HG03575 (cell line): ENCODE data around the gene LRP10.
"Not testable (repeated sequence)": the region's sequence is repeated elsewhere in the genome, so short reads cannot be mapped to it uniquely, and the experiment has no call there.

Experiments
- ATAC-seq: cut with Tn5 transposase; IDR thresholded peaks from one replicate; pipeline ENCODE4 v1.9.1; 2021; ENCODE audit not compliant: unreplicated experiment, insufficient number of reproducible peaks, low FRiP score; ENCODE audit errors: extremely low read depth

LRP10 gene, protein sequence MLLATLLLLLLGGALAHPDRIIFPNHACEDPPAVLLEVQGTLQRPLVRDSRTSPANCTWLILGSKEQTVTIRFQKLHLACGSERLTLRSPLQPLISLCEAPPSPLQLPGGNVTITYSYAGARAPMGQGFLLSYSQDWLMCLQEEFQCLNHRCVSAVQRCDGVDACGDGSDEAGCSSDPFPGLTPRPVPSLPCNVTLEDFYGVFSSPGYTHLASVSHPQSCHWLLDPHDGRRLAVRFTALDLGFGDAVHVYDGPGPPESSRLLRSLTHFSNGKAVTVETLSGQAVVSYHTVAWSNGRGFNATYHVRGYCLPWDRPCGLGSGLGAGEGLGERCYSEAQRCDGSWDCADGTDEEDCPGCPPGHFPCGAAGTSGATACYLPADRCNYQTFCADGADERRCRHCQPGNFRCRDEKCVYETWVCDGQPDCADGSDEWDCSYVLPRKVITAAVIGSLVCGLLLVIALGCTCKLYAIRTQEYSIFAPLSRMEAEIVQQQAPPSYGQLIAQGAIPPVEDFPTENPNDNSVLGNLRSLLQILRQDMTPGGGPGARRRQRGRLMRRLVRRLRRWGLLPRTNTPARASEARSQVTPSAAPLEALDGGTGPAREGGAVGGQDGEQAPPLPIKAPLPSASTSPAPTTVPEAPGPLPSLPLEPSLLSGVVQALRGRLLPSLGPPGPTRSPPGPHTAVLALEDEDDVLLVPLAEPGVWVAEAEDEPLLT

DNA sequence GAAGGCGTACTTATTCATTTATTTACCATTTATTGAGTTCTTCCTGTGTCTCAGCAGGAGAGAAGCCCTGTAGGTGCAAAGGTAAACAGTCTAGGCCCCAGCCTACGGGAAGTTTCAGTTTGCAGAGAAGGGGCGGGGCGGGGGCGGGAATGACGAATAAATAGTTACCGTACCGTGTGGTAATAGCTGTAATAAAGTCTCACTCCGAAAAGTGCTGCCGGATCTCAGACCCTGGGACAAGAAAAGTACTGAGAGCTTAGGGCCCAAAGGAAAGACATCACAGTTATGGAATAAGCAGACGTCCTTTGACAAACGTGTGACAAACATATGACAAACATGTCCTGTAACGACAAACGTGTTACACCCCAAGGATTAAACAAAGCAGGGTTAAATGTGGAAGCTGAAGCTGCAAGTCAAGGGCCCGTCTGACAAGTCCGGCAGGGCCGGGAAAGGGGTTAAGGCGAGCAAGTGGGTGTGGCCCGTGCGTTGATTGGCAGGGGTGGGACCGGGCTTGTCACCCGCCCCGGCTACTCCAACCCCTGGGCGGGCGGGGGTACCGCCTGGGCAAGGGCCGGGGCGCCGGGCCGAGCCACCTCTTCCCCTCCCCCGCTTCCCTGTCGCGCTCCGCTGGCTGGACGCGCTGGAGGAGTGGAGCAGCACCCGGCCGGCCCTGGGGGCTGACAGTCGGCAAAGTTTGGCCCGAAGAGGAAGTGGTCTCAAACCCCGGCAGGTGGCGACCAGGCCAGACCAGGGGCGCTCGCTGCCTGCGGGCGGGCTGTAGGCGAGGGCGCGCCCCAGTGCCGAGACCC lies at the start of gene LRP10:
Gene LRP10, plus strand, starts transcription at position 517 of the 809 bp plus-strand sequence. CDS start 564 bp downstream, outside the sequence.
- peak; percentile 35 for ATAC-seq

DNA sequence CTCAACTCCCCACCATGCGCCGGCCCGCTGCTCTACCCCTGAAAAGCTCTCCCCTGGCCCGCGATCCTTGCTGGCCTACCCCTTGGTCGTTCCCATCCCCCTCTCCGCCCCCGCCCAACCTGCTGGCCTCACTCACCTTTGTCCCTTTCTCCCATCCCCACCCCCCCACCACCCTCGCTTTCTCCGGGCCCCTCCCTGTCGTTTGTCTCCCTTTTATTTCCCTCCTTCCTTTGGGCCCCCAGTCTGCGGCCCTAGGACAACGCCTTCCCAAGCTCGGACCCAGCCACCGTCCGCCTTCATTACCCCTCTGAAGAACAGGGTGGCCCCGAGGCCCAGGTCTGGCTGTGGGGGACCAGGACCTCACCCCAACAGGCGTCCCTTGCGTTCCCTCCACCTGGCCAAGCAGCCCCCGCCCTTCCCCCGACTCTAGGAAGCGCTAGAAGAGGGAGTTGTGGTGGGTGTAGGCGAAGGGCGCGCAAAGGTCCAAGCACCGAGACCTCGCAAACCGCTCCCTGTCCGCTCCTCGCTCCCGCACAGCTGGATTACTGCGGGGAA lies 49.4 kb upstream of the LRP10 start:
- ATAC-seq = no peak

DNA sequence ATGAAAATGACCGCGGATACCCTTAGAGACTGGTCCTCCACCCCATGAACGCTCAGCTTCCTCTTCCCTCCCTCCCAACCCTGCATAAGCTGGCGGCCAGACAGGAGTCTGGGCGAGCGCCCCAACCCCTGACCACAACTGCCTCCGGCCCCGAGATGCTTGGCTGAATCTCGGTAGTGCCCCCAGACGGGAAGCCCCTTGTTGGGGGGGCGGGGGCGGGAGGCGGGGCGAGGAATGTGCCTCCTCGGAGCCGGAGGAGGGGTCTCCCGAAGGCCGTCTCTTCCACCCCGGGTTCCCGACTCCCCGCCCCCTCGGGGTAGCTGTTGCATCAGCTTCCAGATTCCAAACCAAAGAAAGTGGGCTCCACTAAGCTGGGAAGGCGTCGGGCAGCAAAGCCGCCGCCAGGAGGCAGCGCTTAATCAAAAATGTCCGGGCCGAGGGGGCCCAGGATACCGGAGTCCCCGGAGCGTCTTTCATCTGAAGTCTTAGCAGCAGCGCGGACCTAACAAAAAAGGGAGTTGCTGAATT lies 48.9 kb upstream of the LRP10 start:
- ATAC-seq = no peak

DNA sequence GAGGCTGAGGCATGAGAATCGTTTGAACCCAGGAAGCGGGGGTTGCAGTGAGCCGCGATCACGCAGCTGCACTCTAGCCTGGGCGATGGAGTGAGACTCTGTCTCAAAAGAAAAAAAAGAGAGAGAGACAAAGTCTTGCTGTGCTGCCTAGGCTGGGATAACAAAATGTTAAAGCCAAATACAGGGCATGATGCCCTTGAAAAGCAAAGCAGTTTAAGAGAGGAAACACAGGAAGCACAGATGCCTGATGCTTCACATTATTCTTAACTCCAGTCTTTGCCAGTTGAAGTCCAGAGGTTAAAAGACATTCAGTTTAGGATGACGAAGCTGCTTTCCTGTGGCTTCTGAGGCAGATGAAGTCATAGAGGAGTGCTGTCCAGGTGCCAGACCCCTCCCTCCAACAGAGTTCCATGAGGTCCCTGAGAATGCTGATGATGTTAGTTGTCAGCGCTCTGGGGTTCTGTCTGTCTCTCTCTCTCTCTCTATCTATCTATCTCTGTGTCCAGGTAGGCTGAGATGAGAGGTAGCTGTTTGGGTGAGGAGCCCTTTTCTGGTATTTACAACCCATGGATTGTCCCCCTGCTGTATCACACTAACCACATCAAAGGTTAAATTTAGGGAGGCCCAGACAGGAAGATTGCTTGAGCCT lies 46.7 kb upstream of the LRP10 start:
- ATAC-seq = no peak

DNA sequence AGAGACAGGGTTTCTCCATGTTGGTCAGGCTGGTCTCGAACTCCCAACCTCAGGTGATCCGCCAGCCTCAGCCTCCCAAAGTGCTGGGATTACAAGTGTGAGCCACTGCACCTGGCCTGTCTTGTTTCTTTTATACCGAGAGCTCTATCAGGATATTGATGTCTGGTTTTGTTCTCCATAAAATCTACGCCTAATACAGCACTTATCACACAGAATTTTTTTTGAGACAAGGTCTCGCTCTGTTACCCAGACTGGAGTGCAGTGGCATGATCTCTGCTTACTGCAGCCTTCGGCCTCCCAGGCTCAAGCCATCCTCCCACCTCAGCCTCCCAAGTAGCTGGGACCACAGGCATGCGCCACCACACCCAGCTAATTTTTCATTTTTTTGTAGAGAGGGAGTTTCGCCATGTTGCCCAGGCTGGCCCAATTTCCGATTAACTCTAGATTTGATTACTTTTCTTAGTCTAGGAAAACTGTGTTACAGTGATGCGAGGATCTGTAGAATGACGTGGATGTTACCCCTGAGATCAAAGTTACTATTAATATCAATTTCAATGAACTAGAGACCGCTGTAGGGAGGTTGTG lies 42.4 kb upstream of the LRP10 start:
- not testable (repeated sequence) for ATAC-seq

DNA sequence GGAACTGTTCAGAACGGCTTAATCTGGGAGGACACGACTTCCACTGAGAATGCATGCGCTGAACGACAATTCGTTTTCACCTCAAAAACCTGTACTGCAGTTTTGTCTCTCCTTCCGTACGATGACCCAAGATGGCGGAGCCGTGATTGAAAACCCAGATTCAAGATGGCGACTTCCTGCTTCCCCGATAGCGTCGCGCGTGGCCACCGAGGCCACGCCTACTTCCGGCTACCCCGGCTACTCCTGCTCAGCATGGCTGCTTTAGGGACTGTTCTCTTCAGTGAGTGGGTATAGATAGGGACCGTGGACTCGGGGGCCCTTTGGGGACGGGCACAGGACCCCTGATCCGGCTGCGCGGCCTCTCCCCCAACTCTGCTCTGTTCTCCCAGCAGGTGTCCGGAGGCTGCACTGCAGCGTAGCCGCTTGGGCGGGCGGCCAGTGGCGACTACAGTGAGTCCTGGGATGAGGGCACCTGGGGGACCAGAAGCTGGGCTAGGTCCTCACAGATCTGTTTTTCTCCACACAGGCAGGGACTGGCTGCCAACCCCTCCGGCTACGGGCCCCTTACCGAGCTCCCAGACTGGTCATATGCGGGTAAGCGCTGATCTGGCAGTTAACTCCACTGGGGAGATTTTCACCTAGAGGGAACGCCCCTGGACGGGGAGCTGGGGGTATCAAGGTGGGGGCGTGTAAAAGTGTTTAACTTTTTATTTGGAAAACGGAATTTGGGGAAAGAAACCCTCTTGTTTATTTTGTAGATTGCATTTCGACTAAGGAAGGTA lies 41.7 kb upstream of the LRP10 start, which contains the start of gene MRPL52:
Gene MRPL52, plus strand, starts transcription at position 227 of the 782 bp plus-strand sequence. Its CDS starts 26 bp downstream, at position 253.
- no peak for ATAC-seq

DNA sequence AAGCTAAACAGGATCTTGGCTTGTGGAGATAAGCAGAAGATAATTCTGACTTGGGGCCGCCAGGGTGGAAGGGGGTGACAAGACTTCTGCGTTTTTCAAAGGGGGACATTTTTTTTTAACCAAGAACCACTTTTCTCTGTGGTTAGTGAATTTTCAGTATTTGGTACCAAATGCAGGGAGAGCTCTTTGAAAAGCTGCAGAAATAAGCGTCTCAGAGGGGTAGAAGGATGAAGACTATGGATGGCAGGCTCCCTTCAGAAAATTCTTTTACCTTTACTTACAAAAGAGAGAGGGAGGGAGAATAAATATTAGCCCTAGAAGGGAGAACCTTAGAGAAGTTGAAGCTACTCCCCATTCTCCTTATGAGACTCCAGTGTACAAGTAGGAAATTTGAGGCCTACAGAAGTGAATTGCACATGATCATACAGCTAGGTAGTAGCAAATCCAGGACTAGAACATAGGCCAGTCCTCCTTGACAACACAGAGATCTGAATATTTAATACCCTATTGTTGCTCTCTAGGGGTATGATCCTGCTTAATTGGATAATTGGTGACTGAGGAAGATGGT lies 41.0 kb upstream of the LRP10 start:
- no peak for ATAC-seq

DNA sequence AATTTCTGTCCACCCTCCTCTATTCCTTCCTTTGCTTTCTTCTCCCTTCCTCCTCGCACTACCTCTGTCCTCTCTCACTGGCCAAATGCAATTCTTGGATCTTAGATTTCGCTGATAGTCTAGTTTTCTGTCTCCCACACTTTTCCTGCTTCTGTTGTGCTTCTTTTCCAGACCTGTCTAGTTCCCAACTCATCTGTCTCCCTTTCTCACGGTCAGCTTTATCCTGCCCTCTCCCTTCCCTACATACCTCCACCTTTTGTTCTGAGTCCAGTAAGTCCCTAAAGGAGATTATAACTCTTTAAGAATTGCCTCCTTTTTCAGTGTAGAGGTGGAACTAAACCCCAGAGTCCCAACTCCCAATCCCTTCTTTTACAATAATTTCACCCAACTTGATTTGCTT lies 36.0 kb upstream of the LRP10 start:
- ATAC-seq = no peak

DNA sequence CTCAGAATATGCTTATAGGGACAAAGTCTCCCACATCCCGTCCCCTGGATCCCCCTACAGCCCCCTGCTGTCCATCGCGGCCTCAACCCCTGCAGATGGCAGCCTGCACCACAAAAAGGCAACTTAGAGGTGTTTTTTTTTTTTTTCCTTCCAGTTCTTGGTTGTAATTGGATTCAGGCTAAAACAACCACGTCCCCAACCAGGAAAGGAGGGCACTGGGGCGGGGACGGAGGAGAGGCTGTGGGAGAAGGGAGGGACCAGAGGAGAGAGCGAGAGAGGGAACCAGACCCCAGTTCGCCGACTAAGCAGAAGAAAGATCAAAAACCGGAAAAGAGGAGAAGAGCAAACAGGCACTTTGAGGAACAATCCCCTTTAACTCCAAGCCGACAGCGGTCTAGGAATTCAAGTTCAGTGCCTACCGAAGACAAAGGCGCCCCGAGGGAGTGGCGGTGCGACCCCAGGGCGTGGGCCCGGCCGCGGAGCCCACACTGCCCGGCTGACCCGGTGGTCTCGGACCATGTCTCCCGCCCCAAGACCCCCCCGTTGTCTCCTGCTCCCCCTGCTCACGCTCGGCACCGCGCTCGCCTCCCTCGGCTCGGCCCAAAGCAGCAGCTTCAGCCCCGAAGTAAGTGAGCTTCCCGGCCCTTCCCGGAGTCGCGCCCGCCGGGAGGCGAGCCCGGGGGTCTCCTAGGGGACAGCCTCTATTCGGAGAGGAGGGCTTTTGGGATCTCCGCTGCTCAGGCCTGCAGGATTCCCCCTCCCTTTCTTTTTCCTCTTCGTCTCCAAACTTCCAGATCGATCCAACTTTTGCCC lies 35.0 kb upstream of the LRP10 start, which contains the start of gene MMP14:
Gene MMP14, plus strand, starts transcription at position 285 of the 813 bp plus-strand sequence. Its CDS starts 233 bp downstream, at position 518.
- ATAC-seq = no peak

DNA sequence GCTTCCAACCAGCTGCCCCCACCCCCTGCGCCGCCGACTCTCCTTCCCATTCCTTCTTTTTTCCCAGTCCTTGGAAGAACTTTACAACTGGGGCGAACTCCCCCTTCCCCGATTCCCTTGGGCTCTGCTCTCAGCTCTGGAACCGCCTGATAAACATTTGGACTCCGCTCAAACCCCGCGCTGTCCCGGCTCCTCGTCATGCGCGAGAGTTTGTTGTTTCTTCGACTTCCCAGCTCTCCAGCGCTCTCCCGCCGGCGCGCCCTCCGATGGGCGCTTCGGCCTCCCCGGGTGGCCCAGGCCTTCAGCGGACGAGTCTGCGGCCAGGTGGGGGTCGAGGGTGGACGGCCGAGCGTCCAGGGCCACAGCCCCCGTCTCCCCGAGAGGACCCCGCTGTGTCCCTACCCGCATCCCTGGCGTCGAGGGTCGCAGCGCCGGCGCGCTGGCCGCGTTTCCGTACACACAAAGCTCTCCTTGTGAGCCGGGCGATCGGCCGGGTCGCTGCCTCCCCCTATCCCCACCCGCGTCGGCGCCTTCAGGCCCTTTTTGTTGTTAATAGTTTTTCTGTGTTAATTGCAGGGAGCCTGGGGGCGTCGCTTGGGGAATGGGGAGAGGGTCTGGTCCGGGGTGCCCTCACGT lies 34.3 kb upstream of the LRP10 start:
- ATAC-seq = no peak

DNA sequence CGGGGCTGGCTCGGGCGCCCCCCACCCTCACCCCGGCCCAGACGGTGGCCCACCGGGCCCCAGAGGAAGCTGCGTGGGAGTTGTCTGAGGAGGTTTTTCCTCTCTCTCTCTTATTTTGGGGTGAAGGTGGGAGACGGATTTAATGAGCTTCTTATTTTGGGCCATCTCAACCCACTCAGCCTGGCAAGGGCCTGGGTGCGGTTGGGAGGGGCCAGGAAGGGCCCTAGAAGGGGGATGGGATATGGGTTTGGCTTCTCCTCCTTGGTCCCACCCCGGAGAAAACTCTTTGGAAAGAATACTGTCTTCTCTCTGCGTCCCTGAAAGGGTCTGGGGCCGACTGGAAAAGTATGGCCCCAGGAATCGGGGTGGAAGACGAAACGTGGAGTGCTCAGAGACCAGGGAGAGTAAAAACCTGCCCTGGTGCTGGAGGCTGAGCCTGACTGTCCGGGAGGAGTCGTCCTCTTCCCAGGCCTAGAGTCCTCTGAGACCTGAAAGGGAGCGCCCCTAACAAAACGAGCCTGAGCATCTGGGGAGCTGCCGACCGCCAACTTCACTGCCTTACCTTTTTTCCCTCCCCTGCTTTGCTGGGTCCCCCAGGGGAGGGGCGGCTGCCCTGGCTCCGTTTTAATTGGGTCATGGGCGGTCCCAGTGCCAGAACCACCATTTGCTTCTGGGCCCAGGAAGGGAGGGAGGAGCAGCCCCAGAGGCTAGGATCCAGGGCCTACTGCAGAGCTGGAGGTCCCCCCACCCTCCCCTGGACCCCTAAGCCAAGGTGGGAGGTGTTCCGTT lies 33.6 kb upstream of the LRP10 start:
- ATAC-seq = no peak

DNA sequence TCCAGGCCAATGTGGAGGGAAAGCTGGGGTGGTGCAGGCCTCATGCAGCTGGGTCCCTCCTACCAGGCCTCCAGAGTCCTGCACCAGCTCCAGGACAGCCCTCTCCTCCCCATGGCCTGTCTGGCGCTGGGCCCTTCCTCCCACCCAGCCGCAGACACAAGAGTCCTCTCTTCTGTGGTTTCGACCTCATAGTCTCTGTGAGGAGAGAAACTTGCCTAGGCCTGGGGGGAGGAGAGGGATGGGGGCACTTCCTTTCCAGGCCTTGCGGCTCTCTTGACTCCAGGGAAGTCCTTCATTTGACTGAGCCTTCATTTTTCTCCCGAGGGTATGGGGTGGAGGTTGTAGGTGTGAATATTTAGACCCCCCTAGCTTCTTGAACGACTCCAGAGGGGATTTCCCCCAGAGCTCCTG lies 32.9 kb upstream of the LRP10 start:
- no peak for ATAC-seq

DNA sequence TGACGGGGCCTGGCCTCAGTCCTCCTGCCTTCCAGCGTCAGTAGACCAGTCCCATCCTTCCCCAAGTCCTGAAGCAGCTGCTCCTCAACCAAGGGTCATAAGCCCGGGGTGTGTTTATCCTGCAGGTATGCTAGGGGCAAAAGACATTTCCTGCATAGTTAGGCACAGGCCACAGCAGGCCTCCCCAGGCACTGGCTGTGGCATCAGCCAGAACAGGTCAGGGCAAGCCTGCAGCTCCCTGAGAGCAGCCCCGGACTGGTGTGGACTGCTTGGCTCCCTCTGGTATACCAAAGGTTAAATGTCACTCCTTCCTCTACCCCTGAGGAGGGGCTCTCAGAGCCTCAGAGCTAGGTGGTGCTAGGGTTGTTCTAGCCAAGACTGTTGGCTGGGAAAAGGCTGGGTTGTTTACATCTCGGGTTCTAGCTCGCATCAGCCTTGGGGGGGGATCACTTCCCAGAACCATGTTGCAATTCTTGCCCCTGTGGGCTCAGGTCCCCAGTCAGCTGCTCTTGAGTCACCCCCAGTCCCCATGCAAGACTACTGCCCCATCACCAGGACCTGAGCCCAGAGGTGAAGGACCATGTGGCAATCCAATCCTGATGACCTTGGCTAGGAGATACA lies 32.3 kb upstream of the LRP10 start:
- no peak for ATAC-seq

DNA sequence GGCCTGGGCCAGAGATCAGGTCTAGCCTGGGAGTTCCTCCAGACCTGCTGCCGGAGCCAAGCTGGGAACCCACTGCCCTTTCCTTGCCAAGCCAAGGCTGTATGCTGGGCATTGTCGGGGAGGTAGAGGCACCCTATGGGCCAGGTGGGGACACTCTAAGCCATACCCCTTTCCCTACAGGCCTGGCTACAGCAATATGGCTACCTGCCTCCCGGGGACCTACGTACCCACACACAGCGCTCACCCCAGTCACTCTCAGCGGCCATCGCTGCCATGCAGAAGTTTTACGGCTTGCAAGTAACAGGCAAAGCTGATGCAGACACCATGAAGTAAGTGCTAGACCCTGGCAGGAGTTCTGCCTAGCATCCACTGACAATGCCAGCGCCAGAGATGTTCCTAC lies 30.2 kb upstream of the LRP10 start:
- no peak for ATAC-seq

DNA sequence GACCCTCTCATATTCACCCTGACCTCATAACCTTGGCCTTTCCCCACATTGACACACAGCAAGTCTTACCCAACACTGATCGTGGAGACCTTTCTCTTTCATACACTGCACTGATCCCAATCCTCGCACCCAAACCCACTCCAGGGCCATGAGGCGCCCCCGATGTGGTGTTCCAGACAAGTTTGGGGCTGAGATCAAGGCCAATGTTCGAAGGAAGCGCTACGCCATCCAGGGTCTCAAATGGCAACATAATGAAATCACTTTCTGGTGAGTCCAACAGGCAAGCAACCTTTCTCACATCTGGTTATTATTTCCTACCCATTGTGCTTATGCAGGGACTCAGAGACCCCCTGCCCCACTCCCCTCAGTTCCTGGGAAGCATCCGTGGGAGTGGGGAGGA lies 29.8 kb upstream of the LRP10 start:
- no peak for ATAC-seq
